NT2/D1 (cell line): Measurements from ENCODE around the gene CCDC66.

Experiments
- DNase-seq: peaks from one replicate; pipeline ENCODE4 v3.0.0-alpha.2; 2011; ENCODE audit warnings: low read depth, low spot score
- H3K27me3 ChIP-seq: 2 replicates; pipeline ENCODE4 v1.6.0; 2011; ENCODE audit warnings: mild to moderate bottlenecking; ENCODE audit not compliant: insufficient read length, insufficient read depth
- H3K36me3 ChIP-seq: 2 replicates; pipeline ENCODE4 v1.6.1; 2011; ENCODE audit warnings: mild to moderate bottlenecking, low read length, mixed read lengths; ENCODE audit not compliant: insufficient read depth, insufficient read length
- H3K4me1 ChIP-seq: 2 replicates; pipeline ENCODE4 v1.5.1; 2011; ENCODE audit not compliant: insufficient read depth, insufficient read length
- H3K4me3 ChIP-seq: 2 replicates; pipeline ENCODE4 v1.5.1; 2011; ENCODE audit warnings: low read depth; ENCODE audit not compliant: insufficient read length
- H3K9ac ChIP-seq: 2 replicates; pipeline ENCODE4 v1.6.0; 2011; ENCODE audit warnings: low read depth; ENCODE audit not compliant: insufficient read length
- H3K9me3 ChIP-seq: 2 replicates; pipeline ENCODE4 v1.5.1; 2011; ENCODE audit warnings: mild to moderate bottlenecking, low read length; ENCODE audit not compliant: insufficient read depth
- SUZ12 ChIP-seq: IDR thresholded peaks from 2 replicates; pipeline ENCODE4 v1.6.1; 2011; ENCODE audit not compliant: insufficient read length, insufficient read depth; ENCODE audit errors: extremely low read depth
- YY1 ChIP-seq: IDR thresholded peaks from 2 replicates; pipeline ENCODE4 v1.6.1; 2011; ENCODE audit not compliant: insufficient read length, insufficient read depth
- ZNF274 ChIP-seq: IDR thresholded peaks from 2 replicates; pipeline ENCODE4 v1.6.1; 2011; ENCODE audit warnings: mild to moderate bottlenecking, low read depth, low read length

The CCDC66 gene

DNA sequence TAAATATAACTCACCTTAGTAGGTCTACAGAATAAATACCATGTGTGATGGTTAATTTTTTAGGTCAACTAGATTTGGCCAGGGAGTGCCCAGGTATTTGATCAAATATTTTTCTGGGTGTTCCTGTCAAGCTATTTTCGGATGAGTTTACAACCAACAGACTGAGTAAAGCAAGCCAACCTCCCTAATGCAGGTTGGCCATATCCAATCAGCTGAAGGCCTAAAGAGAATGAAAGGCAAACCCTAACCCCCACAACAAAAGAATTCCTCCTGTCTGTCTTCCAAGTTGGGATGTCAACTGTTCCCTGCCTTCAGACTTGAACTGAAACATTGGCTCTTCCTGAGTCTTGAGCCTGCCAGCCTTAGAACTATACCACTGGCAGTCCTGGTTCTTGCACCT, 97.5 kb downstream of the CCDC66 start:
- no peaks in the 10 kb centered on the region for H3K27me3 ChIP-seq
- TF ChIP-seq SUZ12 (no peak), ZNF274 (no peak), YY1 (no peak)
- H3K4me3 ChIP-seq = no peak overlapping the region
- peaks cover 32% of the 10 kb centered on the region for H3K36me3 ChIP-seq
- no peaks in the 10 kb centered on the region for H3K4me1 ChIP-seq
- no peak overlapping the region for H3K9ac ChIP-seq
- DNase-seq = no peak
- H3K9me3 ChIP-seq = no peaks in the 10 kb centered on the region

DNA sequence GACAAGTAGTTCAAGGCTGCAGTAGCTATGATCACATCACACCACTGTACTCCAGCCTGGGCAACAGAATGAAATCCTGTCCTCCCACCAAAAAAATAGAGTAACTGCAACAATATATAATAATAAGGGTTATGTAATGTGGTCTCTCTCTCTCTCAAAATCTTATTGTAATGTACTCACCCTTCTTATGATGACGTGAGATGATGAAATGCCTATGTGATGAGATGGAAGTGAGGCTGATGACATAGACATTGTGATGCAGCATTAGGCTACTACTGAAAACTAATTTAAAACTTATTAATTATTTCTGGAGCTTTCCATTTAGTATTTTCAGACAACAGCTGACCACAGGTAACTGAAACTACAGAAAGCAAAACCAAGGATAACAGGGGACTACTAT, 98.7 kb downstream of the CCDC66 start:
- H3K36me3 ChIP-seq = peaks cover 41% of the 10 kb centered on the region

DNA sequence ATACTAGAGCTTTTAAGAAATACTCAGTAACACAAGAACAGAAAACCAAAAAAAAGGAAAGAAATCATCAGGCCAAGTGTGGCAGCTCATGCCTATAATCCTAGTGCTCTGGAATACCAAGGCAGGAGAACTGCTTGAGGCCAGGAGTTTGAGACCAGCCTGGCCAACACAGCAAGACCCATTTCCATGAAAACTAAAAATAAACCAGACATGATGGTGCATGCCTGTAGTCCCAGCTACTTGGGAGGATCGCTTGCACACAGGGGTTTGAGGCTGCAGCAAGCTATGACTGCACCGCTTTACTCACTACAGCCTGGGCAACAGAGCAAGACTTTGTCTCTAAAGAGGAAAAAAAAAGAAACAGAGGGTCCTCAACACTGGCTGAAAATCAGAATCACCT, 107.8 kb downstream of the CCDC66 start:
- TF ChIP-seq SUZ12 = no peak
- TF ChIP-seq YY1 = no peak
- TF ChIP-seq ZNF274 = no peak
- Histone ChIP-seq H3K4me1 (no peaks in the 10 kb centered on the region), H3K4me3 (no peak overlapping the region), H3K9me3 (peaks cover 2% of the 10 kb centered on the region; the same call in 1 of the 2 replicates), H3K27me3 (no peaks in the 10 kb centered on the region), H3K36me3 (peaks cover 42% of the 10 kb centered on the region), H3K9ac (no peak overlapping the region)
- DNase-seq = no peak

More for the DNA sequence above, 98.7 kb downstream of the CCDC66 start:
- no peak overlapping the region for H3K4me3 ChIP-seq
- no peak for DNase-seq
- TF ChIP-seq ZNF274 = no peak
- H3K9ac ChIP-seq = no peak overlapping the region
- H3K27me3 ChIP-seq = no peaks in the 10 kb centered on the region
- no peaks in the 10 kb centered on the region for H3K4me1 ChIP-seq
- no peaks in the 10 kb centered on the region for H3K9me3 ChIP-seq

DNA sequence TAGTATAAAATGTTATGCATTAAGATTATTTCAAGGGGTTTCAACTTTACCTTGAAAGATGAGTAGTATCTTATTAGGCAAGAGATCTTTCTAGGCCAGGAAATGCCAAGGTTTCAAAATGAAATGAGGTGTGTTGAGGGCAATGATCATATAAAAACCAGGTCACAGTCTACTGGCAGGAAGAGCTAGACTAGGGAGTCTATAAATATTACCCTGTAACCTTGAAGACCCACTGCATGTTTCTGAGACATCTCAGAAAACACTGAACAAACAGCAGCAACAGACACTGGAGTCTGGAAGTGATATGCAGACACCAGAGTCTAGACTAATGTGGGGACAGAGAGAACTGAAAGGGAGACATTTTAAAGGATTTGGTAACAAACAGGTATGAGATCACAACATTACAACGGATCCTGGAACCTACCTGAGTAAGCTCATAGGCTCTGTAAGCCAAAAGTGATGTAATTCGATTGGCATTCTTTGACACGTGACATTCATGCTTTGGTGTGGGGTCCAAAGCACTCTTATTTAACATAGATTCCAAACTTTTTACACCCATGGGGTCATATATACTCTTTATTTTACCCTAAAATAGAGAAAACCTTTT, 111.1 kb downstream of the CCDC66 start:
- Histone ChIP-seq H3K4me3 (no peak overlapping the region), H3K27me3 (no peaks in the 10 kb centered on the region), H3K4me1 (no peaks in the 10 kb centered on the region), H3K36me3 (peaks cover 51% of the 10 kb centered on the region), H3K9me3 (peaks cover 9% of the 10 kb centered on the region; the same call in 1 of the 2 replicates), H3K9ac (no peak overlapping the region)
- no peak for TF ChIP-seq SUZ12
- no peak for TF ChIP-seq ZNF274
- TF ChIP-seq YY1 = no peak
- no peak for DNase-seq
